Ascending aorta (tissue), 2 donors: ENCODE measurements around the gene IRAK1BP1. TPM values are rescaled to one million over a fixed set of nuclear protein-coding genes. Genes with fewer than 3 reads are reported as not detected.

Experiments
- DNase-seq, 2 donors: peaks; one replicate each; pipeline ENCODE4 v3.0.0-alpha.2; 2019; ENCODE audit warnings: low spot score in 2 of 2
- H3K27ac ChIP-seq, 2 donors: fragments of 200-600 bp; sonication (generic); one replicate each; pipeline ENCODE4 v1.5.1; 2016 to 2017; ENCODE audit warnings: mild to moderate bottlenecking in 1 of 2
- H3K27me3 ChIP-seq: fragments of 200-600 bp; sonication (generic); one replicate; pipeline ENCODE4 v1.5.1; 2017
- H3K36me3 ChIP-seq, 2 donors: fragments of 200-600 bp; sonication (generic); one replicate each; pipeline ENCODE4 v1.5.1; 2016
- H3K4me1 ChIP-seq, 2 donors: fragments of 200-600 bp; sonication (generic); one replicate each; pipeline ENCODE4 v1.5.1; 2016 to 2017; ENCODE audit warnings: mild to moderate bottlenecking in 1 of 2
- H3K4me3 ChIP-seq, 2 donors: fragments of 200-600 bp; sonication (generic); one replicate each; pipeline ENCODE4 v1.5.1; 2016 to 2017; ENCODE audit warnings: mild to moderate bottlenecking in 1 of 2
- H3K9me3 ChIP-seq, 2 donors: fragments of 200-600 bp; sonication (generic); one replicate each; pipeline ENCODE4 v1.5.1; 2016
- CTCF ChIP-seq, 3 experiments: fragments of 200-600 bp in 2 of 3; fragments of 450-650 bp in 1 of 3; sonication (generic) in 2 of 3; IDR thresholded peaks; one replicate each; pipeline ENCODE4 v1.5.1; 2016 to 2019; ENCODE audit warnings: antibody characterized with exemption in 3 of 3, mild to moderate bottlenecking in 1 of 3, moderate library complexity in 1 of 3
- intact Hi-C: fragments of 100-400 bp; cut with DNase I; formaldehyde crosslinking; loops from one replicate; pipeline ENCODE4 v1.15.1; 2023
- total RNA-seq: library from RNA; depleted of rRNA; stranded (reverse); fragments of >200 nt; gene quantifications from one replicate; pipeline ENCODE4 v1.1.0, GENCODE V29; 2016

IRAK1BP1 gene
- total RNA-seq, 1 donor from 2014 or later, result 2.7 TPM

- Histone ChIP-seq H3K27ac (no peak overlapping the region), H3K9me3 (no peaks in the 10 kb centered on the region), H3K27me3 (no peaks in the 10 kb centered on the region), H3K4me1 (no peaks in the 10 kb centered on the region), H3K4me3 (no peak overlapping the region), H3K36me3 (peaks cover 7 to 24% of the 10 kb centered on the region in 2 donors)
- DNase-seq, result no peak
- intact Hi-C loops, result no loop called here
- no peak for TF ChIP-seq CTCF (IDR thresholded peaks at IDR 0.05)
These were observed 69.2 kb downstream of the IRAK1BP1 start for GRCh38 chr6:78936515-78936914.

GRCh38 chr6:78942446-78942845 is 75.1 kb downstream of the IRAK1BP1 start:
- intact Hi-C loops, result no loop called here
- TF ChIP-seq CTCF (IDR thresholded peaks at IDR 0.05), result no peak
- H3K27me3 ChIP-seq, result no peaks in the 10 kb centered on the region
- DNase-seq, result no peak
- no peak overlapping the region for H3K4me3 ChIP-seq
- no peaks in the 10 kb centered on the region for H3K9me3 ChIP-seq
- H3K36me3 ChIP-seq, result peaks cover 45 to 68% of the 10 kb centered on the region in 2 donors
- H3K4me1 ChIP-seq, result no peaks in the 10 kb centered on the region
- no peak overlapping the region for H3K27ac ChIP-seq

GRCh38 chr6:78947529-78947928 is 80.2 kb downstream of the IRAK1BP1 start:
- intact Hi-C loops, result no loop called here
- H3K27me3 ChIP-seq, result no peaks in the 10 kb centered on the region
- no peaks in the 10 kb centered on the region for H3K4me1 ChIP-seq
- H3K4me3 ChIP-seq, result no peak overlapping the region
- H3K27ac ChIP-seq, result no peak overlapping the region
- H3K9me3 ChIP-seq, result peaks cover 0 to 8% of the 10 kb centered on the region in 2 donors
- TF ChIP-seq CTCF (IDR thresholded peaks at IDR 0.05), result no peak
- H3K36me3 ChIP-seq, result peaks cover 68 to 84% of the 10 kb centered on the region in 2 donors
- no peak for DNase-seq

- no peak overlapping the region for H3K27ac ChIP-seq
- intact Hi-C loops, result no loop called here
- H3K36me3 ChIP-seq, result peaks cover 66 to 89% of the 10 kb centered on the region in 2 donors
- H3K9me3 ChIP-seq, result peaks cover 0 to 8% of the 10 kb centered on the region in 2 donors
- H3K4me1 ChIP-seq, result no peaks in the 10 kb centered on the region
- H3K27me3 ChIP-seq, result no peaks in the 10 kb centered on the region
- DNase-seq, result no peak
- TF ChIP-seq CTCF (IDR thresholded peaks at IDR 0.05), result no peak
- H3K4me3 ChIP-seq, result no peak overlapping the region
These were observed 80.6 kb downstream of the IRAK1BP1 start for GRCh38 chr6:78947962-78948361.

GRCh38 chr6:78948785-78949184 is 81.4 kb downstream of the IRAK1BP1 start:
- Histone ChIP-seq H3K4me3 (no peak overlapping the region), H3K4me1 (no peaks in the 10 kb centered on the region), H3K27ac (no peak overlapping the region), H3K27me3 (no peaks in the 10 kb centered on the region), H3K36me3 (peaks cover 69 to 90% of the 10 kb centered on the region in 2 donors), H3K9me3 (peaks cover 0 to 8% of the 10 kb centered on the region in 2 donors)
- no peak for TF ChIP-seq CTCF (IDR thresholded peaks at IDR 0.05)
- intact Hi-C loops, result no loop called here
- DNase-seq, result no peak

GRCh38 chr6:78952362-78952761 is 85.0 kb downstream of the IRAK1BP1 start:
- DNase-seq, result no peak
- Histone ChIP-seq H3K9me3 (peaks cover 0 to 8% of the 10 kb centered on the region in 2 donors), H3K36me3 (peaks cover 65 to 88% of the 10 kb centered on the region in 2 donors), H3K4me3 (no peak overlapping the region), H3K27me3 (no peaks in the 10 kb centered on the region), H3K4me1 (no peaks in the 10 kb centered on the region), H3K27ac (no peak overlapping the region)
- TF ChIP-seq CTCF (IDR thresholded peaks at IDR 0.05), result no peak
- intact Hi-C loops, result no loop called here
